GM12891 (cell line): ENCODE results near the gene VPS37C.

Source experiments
- POLR2A ChIP-seq: IDR thresholded peaks from 2 replicates; pipeline ENCODE4 v1.6.1; 2011; ENCODE audit warnings: low read depth, low read length, control low read depth
- TAF1 ChIP-seq: IDR thresholded peaks from 2 replicates; pipeline ENCODE4 v1.6.1; 2011; ENCODE audit warnings: low read depth, low read length, control low read depth

DNA sequence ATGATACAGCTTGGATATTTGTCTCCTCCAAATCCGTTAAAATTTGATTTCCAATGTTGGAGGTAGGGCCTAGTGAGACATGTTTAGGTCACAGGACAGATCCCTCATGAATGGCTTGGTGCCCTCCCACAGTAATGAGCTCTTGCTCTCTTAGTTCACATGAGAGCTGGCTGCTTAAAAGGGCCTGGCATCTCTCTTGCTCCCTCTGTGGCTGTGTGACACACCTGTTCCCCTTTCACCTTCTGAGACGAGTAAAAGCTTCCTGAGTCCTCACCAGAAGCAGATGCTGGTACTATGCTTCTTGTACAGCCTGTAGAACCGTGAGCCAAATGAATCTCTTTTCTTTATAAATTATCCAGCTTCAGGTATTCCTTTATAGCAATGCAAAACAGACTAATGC is 3.5 kb downstream of the VPS37C start:
- no peak for TF ChIP-seq POLR2A
- TF ChIP-seq TAF1, result no peak
